GM19397 (cell line): ENCODE measurements around the gene MET.
"Not testable (repeated sequence)": the region's sequence is repeated elsewhere in the genome, so short reads cannot be mapped to it uniquely, and the experiment has no call there.

Source experiments
- ATAC-seq: cut with Tn5 transposase; IDR thresholded peaks from one replicate; pipeline ENCODE4 v1.9.1; 2021; ENCODE audit warnings: mild to moderate bottlenecking, moderate library complexity; ENCODE audit not compliant: unreplicated experiment

MET gene

GRCh38 chr7:116805100-116805544 lies 133.1 kb downstream of the MET start:
- ATAC-seq, result no peak

- ATAC-seq, result no peak
Observed at GRCh38 chr7:116806046-116806944, 134.3 kb downstream of the MET start.

GRCh38 chr7:116807011-116807560 lies 135.1 kb downstream of the MET start:
- no peak for ATAC-seq

GRCh38 chr7:116809636-116810266 lies 137.8 kb downstream of the MET start:
- ATAC-seq, result no peak

GRCh38 chr7:116810267-116811116 lies 138.5 kb downstream of the MET start:
- no peak for ATAC-seq

- no peak for ATAC-seq
Observed at GRCh38 chr7:116811768-116812167, 139.8 kb downstream of the MET start.

- no peak for ATAC-seq
Observed at GRCh38 chr7:116812860-116813259, 140.9 kb downstream of the MET start.

- ATAC-seq, result not testable (repeated sequence)
Observed at GRCh38 chr7:116813371-116813770, 141.4 kb downstream of the MET start.

GRCh38 chr7:116815041-116815440 lies 143.0 kb downstream of the MET start:
- ATAC-seq, result no peak

GRCh38 chr7:116820149-116820548 lies 148.2 kb downstream of the MET start:
- ATAC-seq, result no peak

GRCh38 chr7:116821647-116822046 lies 149.7 kb downstream of the MET start:
- ATAC-seq, result not testable (repeated sequence)

GRCh38 chr7:116824449-116824848 lies 152.5 kb downstream of the MET start:
- ATAC-seq, result no peak

- no peak for ATAC-seq
Observed at GRCh38 chr7:116828281-116828680, 156.3 kb downstream of the MET start.

GRCh38 chr7:116829041-116829440 lies 157.0 kb downstream of the MET start:
- ATAC-seq, result no peak

GRCh38 chr7:116829493-116829892 lies 157.5 kb downstream of the MET start:
- no peak for ATAC-seq

GRCh38 chr7:116832692-116833091 lies 160.7 kb downstream of the MET start:
- ATAC-seq, result no peak

- no peak for ATAC-seq
Observed at GRCh38 chr7:116834815-116835504, 163.0 kb downstream of the MET start.

- no peak for ATAC-seq
Observed at GRCh38 chr7:116836048-116836447, 164.1 kb downstream of the MET start.

GRCh38 chr7:116836911-116837310 lies 164.9 kb downstream of the MET start:
- no peak for ATAC-seq

GRCh38 chr7:116837586-116837985 lies 165.6 kb downstream of the MET start:
- ATAC-seq, result no peak
